IMR-90 (cell line): ENCODE data around the gene TBP. TPM values are rescaled to one million over a fixed set of nuclear protein-coding genes. Genes with fewer than 3 reads are reported as not detected.

Source experiments
- ATAC-seq: fragments of 200-7000 bp; cut with Tn5 transposase; 2 replicates; pipeline ENCODE4 v1.9.1; 2020; ENCODE audit warnings: low read depth, mild to moderate bottlenecking, moderate library complexity
- BruUV-seq: library from RNA; stranded (reverse); fragments of 400-500 nt; replicated peaks from 2 replicates; lab custom pipeline; 2021; lab: Mats Ljungman, UMichigan
- CTCF ChIA-PET: fragments of 300-600 bp; formaldehyde crosslinking; extraction: SDS; loops from one replicate; lab custom pipeline; 2021; ENCODE audit warnings: antibody characterized with exemption; lab: Yijun Ruan, JAX
- POLR2A ChIA-PET: fragments of 300-600 bp; sonication (Branson Sonifier 250); formaldehyde crosslinking; loops from one replicate; lab custom pipeline; 2022; ENCODE audit warnings: antibody characterized with exemption; ENCODE audit not compliant: unreplicated experiment; lab: Charles Lee
- DNase-seq: peaks from one replicate; pipeline ENCODE4 v3.0.0; 2013
- H2AFZ ChIP-seq: replicated peaks from 2 replicates; pipeline ENCODE3; 2013; ENCODE audit warnings: low read length, mild to moderate bottlenecking; ENCODE audit not compliant: poor library complexity
- H2AK5ac ChIP-seq: 2 replicates; pipeline ENCODE4 v1.6.1; 2013; ENCODE audit warnings: low read depth, low read length, inconsistent platforms
- H2AK9ac ChIP-seq: replicated peaks from 2 replicates; pipeline ENCODE3; 2013; ENCODE audit warnings: mild to moderate bottlenecking, low read depth, low read length, moderate library complexity; ENCODE audit not compliant: poor library complexity
- H2BK120ac ChIP-seq: 2 replicates; pipeline ENCODE4 v1.6.1; 2013; ENCODE audit warnings: low read depth, low read length, inconsistent platforms
- H2BK15ac ChIP-seq: 3 replicates; pipeline ENCODE4 v1.6.1; 2013; ENCODE audit warnings: low read depth, low read length, inconsistent platforms
- H2BK20ac ChIP-seq: 2 replicates; pipeline ENCODE4 v1.6.1; 2013; ENCODE audit warnings: low read depth, mild to moderate bottlenecking, inconsistent platforms, low read length, moderate library complexity
- H2BK5ac ChIP-seq: 2 replicates; pipeline ENCODE4 v1.6.1; 2013; ENCODE audit warnings: mild to moderate bottlenecking, low read depth, low read length, inconsistent platforms; ENCODE audit not compliant: poor library complexity, severe bottlenecking
- H3K14ac ChIP-seq: replicated peaks from 2 replicates; pipeline ENCODE4 v1.6.1; 2013; ENCODE audit warnings: low read depth, low read length, inconsistent platforms
- H3K18ac ChIP-seq: 2 replicates; pipeline ENCODE4 v1.6.1; 2013; ENCODE audit warnings: low read depth, low read length, control low read depth
- H3K23ac ChIP-seq: 2 replicates; pipeline ENCODE4 v1.6.1; 2013; ENCODE audit warnings: low read depth, low read length, inconsistent platforms
- H3K27ac ChIP-seq: 2 replicates; pipeline ENCODE4 v1.5.1; 2013; ENCODE audit warnings: mild to moderate bottlenecking, control low read depth, low read length; ENCODE audit not compliant: insufficient read depth
- H3K27me3 ChIP-seq: 2 replicates; pipeline ENCODE4 v1.6.1; 2013; ENCODE audit warnings: low read length; ENCODE audit not compliant: control insufficient read depth, insufficient read depth
- H3K36me3 ChIP-seq: 2 replicates; pipeline ENCODE4 v1.6.1; 2013; ENCODE audit warnings: low read length, mixed read lengths; ENCODE audit not compliant: control insufficient read depth, insufficient read depth
- H3K4ac ChIP-seq: 2 replicates; pipeline ENCODE4 v1.6.1; 2013; ENCODE audit warnings: low read depth, low read length, inconsistent platforms
- H3K4me1 ChIP-seq: 2 replicates; pipeline ENCODE4 v1.6.1; 2013; ENCODE audit warnings: low read length, mixed read lengths; ENCODE audit not compliant: control insufficient read depth, insufficient read depth
- H3K4me2 ChIP-seq: 2 replicates; pipeline ENCODE4 v1.6.1; 2013; ENCODE audit warnings: low read depth, mild to moderate bottlenecking, control low read depth, low read length, moderate library complexity
- H3K4me3 ChIP-seq: 2 replicates; pipeline ENCODE4 v1.5.1; 2013; ENCODE audit warnings: low read depth, mild to moderate bottlenecking, control low read depth, low read length, moderate library complexity; ENCODE audit not compliant: insufficient read depth
- H3K56ac ChIP-seq: 2 replicates; pipeline ENCODE4 v1.6.1; 2013; ENCODE audit warnings: low read length, inconsistent platforms; ENCODE audit not compliant: insufficient read depth; ENCODE audit errors: extremely low read depth
- H3K79me1 ChIP-seq, 2 experiments: 2 replicates each; pipeline ENCODE4 v1.6.1; 2013; ENCODE audit warnings: low read length in 2 of 2, inconsistent platforms in 1 of 2, low read depth in 1 of 2
- H3K9ac ChIP-seq: 2 replicates; pipeline ENCODE4 v1.6.1; 2013; ENCODE audit warnings: low read depth, low read length, control low read depth
- H3K9me1 ChIP-seq: 2 replicates; pipeline ENCODE4 v1.6.1; 2013; ENCODE audit warnings: low read length, inconsistent platforms; ENCODE audit not compliant: insufficient read depth
- H3K9me3 ChIP-seq: 2 replicates; pipeline ENCODE4 v1.6.1; 2013; ENCODE audit warnings: low read length; ENCODE audit not compliant: control insufficient read depth, insufficient read depth
- H4K20me1 ChIP-seq: 2 replicates; pipeline ENCODE4 v1.6.1; 2013; ENCODE audit warnings: low read length, inconsistent platforms; ENCODE audit not compliant: insufficient read depth
- H4K5ac ChIP-seq: 2 replicates; pipeline ENCODE4 v1.6.1; 2013; ENCODE audit warnings: mild to moderate bottlenecking, low read depth, low read length, control low read depth
- H4K8ac ChIP-seq, 2 experiments: 2 replicates each; pipeline ENCODE4 v1.6.1; 2013; ENCODE audit warnings: low read depth in 2 of 2, low read length in 2 of 2, control low read depth in 1 of 2, inconsistent platforms in 1 of 2
- H4K91ac ChIP-seq: 2 replicates; pipeline ENCODE4 v1.6.1; 2013; ENCODE audit warnings: low read depth, low read length, inconsistent platforms; ENCODE audit not compliant: insufficient read depth
- BHLHE40 ChIP-seq: fragments of 150-350 bp; IDR thresholded peaks from 2 replicates; pipeline ENCODE4 v1.6.1; 2016; ENCODE audit warnings: mild to moderate bottlenecking, low read depth, low read length
- CEBPB ChIP-seq: IDR thresholded peaks from 2 replicates; pipeline ENCODE4 v1.6.1; 2012; ENCODE audit warnings: low read depth, low read length, improper control_type of control experiment
- CHD1 ChIP-seq: IDR thresholded peaks from 2 replicates; pipeline ENCODE4 v1.6.1; 2012; ENCODE audit warnings: low read depth, low read length, improper control_type of control experiment
- FOS ChIP-seq: fragments of 150-350 bp; IDR thresholded peaks from 2 replicates; pipeline ENCODE4 v1.6.1; 2016; ENCODE audit warnings: low read depth, low read length
- MAFK ChIP-seq: IDR thresholded peaks from 2 replicates; pipeline ENCODE4 v1.6.1; 2012; ENCODE audit warnings: low read depth, low read length, improper control_type of control experiment
- MAZ ChIP-seq: IDR thresholded peaks from 2 replicates; pipeline ENCODE4 v1.6.1; 2012; ENCODE audit warnings: low read depth, mild to moderate bottlenecking, low read length, improper control_type of control experiment, moderate library complexity, borderline replicate concordance
- MXI1 ChIP-seq: IDR thresholded peaks from 2 replicates; pipeline ENCODE4 v1.6.1; 2012; ENCODE audit warnings: low read depth, mild to moderate bottlenecking, low read length, moderate library complexity, borderline replicate concordance
- NFE2L2 ChIP-seq: fragments of 150-350 bp; IDR thresholded peaks from 2 replicates; pipeline ENCODE4 v1.6.1; 2016; ENCODE audit warnings: low read depth, mild to moderate bottlenecking, low read length
- POLR2A ChIP-seq: IDR thresholded peaks from 2 replicates; pipeline ENCODE4 v1.6.1; 2012; ENCODE audit warnings: mild to moderate bottlenecking, low read depth, low read length
- RAD21 ChIP-seq: IDR thresholded peaks from 2 replicates; pipeline ENCODE4 v1.6.1; 2012; ENCODE audit warnings: low read length, improper control_type of control experiment
- RCOR1 ChIP-seq: IDR thresholded peaks from 2 replicates; pipeline ENCODE4 v1.6.1; 2012; ENCODE audit warnings: mild to moderate bottlenecking, low read length, improper control_type of control experiment; ENCODE audit not compliant: insufficient replicate concordance
- RFX5 ChIP-seq: IDR thresholded peaks from 2 replicates; pipeline ENCODE4 v1.8.0; 2012; ENCODE audit warnings: low read depth, mild to moderate bottlenecking, low read length, moderate library complexity
- SMC3 ChIP-seq: fragments of 150-350 bp; IDR thresholded peaks from 2 replicates; pipeline ENCODE4 v1.6.1; 2016; ENCODE audit warnings: low read depth, mild to moderate bottlenecking, antibody characterized with exemption, low read length, moderate library complexity
- USF2 ChIP-seq: fragments of 150-350 bp; IDR thresholded peaks from 2 replicates; pipeline ENCODE4 v1.6.1; 2017; ENCODE audit warnings: mild to moderate bottlenecking, antibody characterized with exemption, low read length, low read depth
- WGBS, 2 experiments: methylation state at CpG; one replicate each; pipeline versions ENCODE4 v1.1.5 to v1.1.7; 2013; ENCODE audit warnings: missing lambda C conversion rate in 2 of 2; ENCODE audit not compliant: insufficient read length in 1 of 2; ENCODE audit errors: extremely low coverage in 2 of 2; 5-methylcytosine and 5-hydroxymethylcytosine counted together
- dilution Hi-C: fragments of 300-500 bp; cut with HindIII; formaldehyde crosslinking; loops from one replicate; pipeline ENCODE4 v1.14.3; 2018; ENCODE audit warnings: low sequenced_read_pairs; ENCODE audit not compliant: unreplicated experiment
- in situ Hi-C: fragments of 300-500 bp; cut with MboI; formaldehyde crosslinking; loops from 3 replicates; pipeline ENCODE4 v1.14.3; 2019; ENCODE audit warnings: low sequenced_read_pairs, inconsistent platforms, mixed read lengths
- intact Hi-C: fragments of 100-400 bp; cut with micrococcal nuclease; formaldehyde crosslinking; loops from 2 replicates; pipeline ENCODE4 v1.10.0; 2022
- polyA plus RNA-seq, 3 experiments: library from polyadenylated mRNA; depleted of rRNA; stranded (reverse); fragments of >200 nt; gene quantifications; 2 replicates each; pipeline ENCODE4 v1.2.3, GENCODE V29; 2012; ENCODE audit warnings: low replicate concordance in 1 of 3
- total RNA-seq: library from RNA; depleted of rRNA; stranded (reverse); fragments of >200 nt; gene quantifications from 2 replicates; pipeline ENCODE4 v1.2.3, GENCODE V29; 2012
- TF ChIP-seq, protein P1 (sequence below): conservative IDR thresholded peaks from 2 replicates; pipeline ENCODE4 v1.5.1; 2012; ENCODE audit warnings: mild to moderate bottlenecking, low read depth, low read length, improper control_type of control experiment
- TF ChIP-seq, protein P2 (sequence below): fragments of 150-350 bp; IDR thresholded peaks from 2 replicates; pipeline ENCODE4 v1.6.1; 2016; ENCODE audit warnings: low read depth, mild to moderate bottlenecking, low read length, moderate library complexity, borderline replicate concordance

Gene TBP
- total and polyA plus RNA-seq, 2 of the 4 experiments (the other 2 are of a cell fraction): 8.8 to 12.5 TPM

DNA sequence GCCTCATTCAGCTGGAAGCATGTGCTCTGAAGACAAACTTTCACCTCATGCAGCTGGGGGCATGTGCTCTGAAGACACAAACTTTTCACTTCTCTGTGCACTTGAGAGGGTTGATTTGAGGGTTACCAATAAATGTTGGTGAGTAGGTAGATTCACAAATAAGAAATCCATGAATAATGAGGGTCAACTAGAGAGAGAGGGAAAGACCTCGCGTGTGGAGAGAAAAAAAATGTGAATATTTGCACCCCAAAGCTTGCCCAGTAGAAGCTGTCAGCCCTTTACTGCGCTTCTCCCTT is 44.5 kb upstream of the TBP start:
- H2AK9ac ChIP-seq: no peak overlapping the region
- H3K4me2 ChIP-seq: no peak overlapping the region
- no peaks in the 10 kb centered on the region for H3K79me1 ChIP-seq
- H2AK5ac ChIP-seq: no peak overlapping the region
- no peaks in the 10 kb centered on the region for H3K9me3 ChIP-seq
- no peak overlapping the region for H4K5ac ChIP-seq
- no peak overlapping the region for H3K14ac ChIP-seq
- no peak for TF ChIP-seq USF2
- no peak for TF ChIP-seq MXI1
- no peak for TF ChIP-seq RCOR1
- no peak for TF ChIP-seq MAZ
- TF ChIP-seq RFX5: no peak
- TF ChIP-seq CHD1: no peak
- TF ChIP-seq, protein P1, sequence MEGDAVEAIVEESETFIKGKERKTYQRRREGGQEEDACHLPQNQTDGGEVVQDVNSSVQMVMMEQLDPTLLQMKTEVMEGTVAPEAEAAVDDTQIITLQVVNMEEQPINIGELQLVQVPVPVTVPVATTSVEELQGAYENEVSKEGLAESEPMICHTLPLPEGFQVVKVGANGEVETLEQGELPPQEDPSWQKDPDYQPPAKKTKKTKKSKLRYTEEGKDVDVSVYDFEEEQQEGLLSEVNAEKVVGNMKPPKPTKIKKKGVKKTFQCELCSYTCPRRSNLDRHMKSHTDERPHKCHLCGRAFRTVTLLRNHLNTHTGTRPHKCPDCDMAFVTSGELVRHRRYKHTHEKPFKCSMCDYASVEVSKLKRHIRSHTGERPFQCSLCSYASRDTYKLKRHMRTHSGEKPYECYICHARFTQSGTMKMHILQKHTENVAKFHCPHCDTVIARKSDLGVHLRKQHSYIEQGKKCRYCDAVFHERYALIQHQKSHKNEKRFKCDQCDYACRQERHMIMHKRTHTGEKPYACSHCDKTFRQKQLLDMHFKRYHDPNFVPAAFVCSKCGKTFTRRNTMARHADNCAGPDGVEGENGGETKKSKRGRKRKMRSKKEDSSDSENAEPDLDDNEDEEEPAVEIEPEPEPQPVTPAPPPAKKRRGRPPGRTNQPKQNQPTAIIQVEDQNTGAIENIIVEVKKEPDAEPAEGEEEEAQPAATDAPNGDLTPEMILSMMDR: no peak
- no peak for TF ChIP-seq RAD21
- TF ChIP-seq NFE2L2: no peak
- no peak for TF ChIP-seq CEBPB
- TF ChIP-seq POLR2A: no peak
- no peak for TF ChIP-seq BHLHE40
- no peak for TF ChIP-seq MAFK
- TF ChIP-seq, protein P2, sequence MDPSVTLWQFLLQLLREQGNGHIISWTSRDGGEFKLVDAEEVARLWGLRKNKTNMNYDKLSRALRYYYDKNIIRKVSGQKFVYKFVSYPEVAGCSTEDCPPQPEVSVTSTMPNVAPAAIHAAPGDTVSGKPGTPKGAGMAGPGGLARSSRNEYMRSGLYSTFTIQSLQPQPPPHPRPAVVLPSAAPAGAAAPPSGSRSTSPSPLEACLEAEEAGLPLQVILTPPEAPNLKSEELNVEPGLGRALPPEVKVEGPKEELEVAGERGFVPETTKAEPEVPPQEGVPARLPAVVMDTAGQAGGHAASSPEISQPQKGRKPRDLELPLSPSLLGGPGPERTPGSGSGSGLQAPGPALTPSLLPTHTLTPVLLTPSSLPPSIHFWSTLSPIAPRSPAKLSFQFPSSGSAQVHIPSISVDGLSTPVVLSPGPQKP: no peak
- no peak for TF ChIP-seq FOS
- TF ChIP-seq SMC3: no peak
- ATAC-seq (no peak), DNase-seq (no peak)
- H3K56ac ChIP-seq: no peak overlapping the region
- no peak overlapping the region for H2BK120ac ChIP-seq
- H2AFZ ChIP-seq: no peak overlapping the region
- H3K9me1 ChIP-seq: no peaks in the 10 kb centered on the region
- intact Hi-C loops (no loop called here), dilution Hi-C loops (no loop called here), in situ Hi-C loops (loop anchor here (10.0 kb wide), 1 partner anchor 715 kb away; no protein-coding TSS in a partner anchor)
- ChIA-PET CTCF (interaction anchor here (0.8 kb wide), 1 partner anchor 682 kb away, joined by 3 read pairs; no protein-coding TSS in a partner anchor), POLR2A (no interaction called here)
- no peaks in the 10 kb centered on the region for H3K4me1 ChIP-seq
- H3K27ac ChIP-seq: no peak overlapping the region
- no CpG with 5 or more reads among the region's 3 CpGs for WGBS, 2 experiments
- no peak overlapping the region for H3K23ac ChIP-seq
- no peak overlapping the region for H4K91ac ChIP-seq
- H4K8ac ChIP-seq: no peak overlapping the region
- no peak overlapping the region for H2BK20ac ChIP-seq
- no TSS peak for BruUV-seq
- no peaks in the 10 kb centered on the region for H4K20me1 ChIP-seq
- H2BK5ac ChIP-seq: no peak overlapping the region
- no peak overlapping the region for H2BK15ac ChIP-seq
- no peak overlapping the region for H3K4me3 ChIP-seq
- no peaks in the 10 kb centered on the region for H3K36me3 ChIP-seq
- H3K9ac ChIP-seq: no peak overlapping the region
- no peak overlapping the region for H3K18ac ChIP-seq
- H3K27me3 ChIP-seq: peaks cover 5% of the 10 kb centered on the region
- H3K4ac ChIP-seq: no peak overlapping the region
